ENCODE measurements around the gene C10orf143.

Gene C10orf143

DNA sequence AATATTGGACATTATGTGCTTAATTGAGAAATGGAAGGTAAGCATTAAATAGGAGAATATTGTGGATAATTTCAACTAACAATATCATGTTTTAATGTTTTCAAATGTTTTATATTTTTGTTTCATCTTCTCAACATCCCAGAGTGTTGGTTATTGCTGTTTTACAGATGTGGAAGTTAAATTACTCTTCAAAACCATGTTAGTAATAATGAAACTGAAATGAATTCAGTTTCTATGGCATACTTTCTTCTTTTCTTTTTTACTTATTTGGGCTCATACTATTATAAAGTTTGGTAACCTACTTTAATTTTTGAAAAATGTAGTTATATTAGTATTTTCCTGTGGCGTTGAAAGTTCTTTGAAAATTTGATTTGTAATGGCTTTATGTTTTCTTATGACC, 29.8 kb upstream of the C10orf143 start:
- TF ChIP-seq, protein P1, sequence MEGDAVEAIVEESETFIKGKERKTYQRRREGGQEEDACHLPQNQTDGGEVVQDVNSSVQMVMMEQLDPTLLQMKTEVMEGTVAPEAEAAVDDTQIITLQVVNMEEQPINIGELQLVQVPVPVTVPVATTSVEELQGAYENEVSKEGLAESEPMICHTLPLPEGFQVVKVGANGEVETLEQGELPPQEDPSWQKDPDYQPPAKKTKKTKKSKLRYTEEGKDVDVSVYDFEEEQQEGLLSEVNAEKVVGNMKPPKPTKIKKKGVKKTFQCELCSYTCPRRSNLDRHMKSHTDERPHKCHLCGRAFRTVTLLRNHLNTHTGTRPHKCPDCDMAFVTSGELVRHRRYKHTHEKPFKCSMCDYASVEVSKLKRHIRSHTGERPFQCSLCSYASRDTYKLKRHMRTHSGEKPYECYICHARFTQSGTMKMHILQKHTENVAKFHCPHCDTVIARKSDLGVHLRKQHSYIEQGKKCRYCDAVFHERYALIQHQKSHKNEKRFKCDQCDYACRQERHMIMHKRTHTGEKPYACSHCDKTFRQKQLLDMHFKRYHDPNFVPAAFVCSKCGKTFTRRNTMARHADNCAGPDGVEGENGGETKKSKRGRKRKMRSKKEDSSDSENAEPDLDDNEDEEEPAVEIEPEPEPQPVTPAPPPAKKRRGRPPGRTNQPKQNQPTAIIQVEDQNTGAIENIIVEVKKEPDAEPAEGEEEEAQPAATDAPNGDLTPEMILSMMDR (IDR thresholded peaks at IDR 0.05; ENCODE audit: control insufficient read depth, insufficient read depth, low read depth, low read length, missing control alignments): no peak
- H3K4me3 ChIP-seq (ENCODE audit: control insufficient read depth, low read depth, low read length): no peak overlapping the region
- DNase-seq (ENCODE audit: low read depth): no peak

DNA sequence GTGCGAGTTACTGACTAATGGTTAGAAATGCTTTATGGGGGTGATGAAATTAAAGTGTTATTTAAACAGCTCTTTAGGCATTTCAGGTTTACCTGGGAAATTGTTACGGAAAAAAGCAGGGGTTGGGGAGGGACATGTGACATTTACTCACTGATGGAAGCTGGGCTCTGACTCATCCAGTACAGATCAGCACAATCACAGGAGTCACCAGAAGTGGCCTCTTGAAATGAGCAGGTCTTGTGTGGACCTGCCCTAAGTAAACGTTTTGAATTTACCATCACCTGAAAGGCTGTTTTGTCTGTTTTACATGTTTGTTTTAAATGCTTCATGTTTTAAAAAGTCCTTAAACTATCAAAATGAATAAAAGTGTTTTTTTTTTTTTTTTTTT, 27.8 kb upstream of the C10orf143 start:
- no peak overlapping the region for H3K4me3 ChIP-seq (ENCODE audit: control insufficient read depth, low read depth, low read length)
- no peak for DNase-seq (ENCODE audit: low read depth)
- TF ChIP-seq, protein P1 (IDR thresholded peaks at IDR 0.05; ENCODE audit: control insufficient read depth, insufficient read depth, low read depth, low read length, missing control alignments): no peak

DNA sequence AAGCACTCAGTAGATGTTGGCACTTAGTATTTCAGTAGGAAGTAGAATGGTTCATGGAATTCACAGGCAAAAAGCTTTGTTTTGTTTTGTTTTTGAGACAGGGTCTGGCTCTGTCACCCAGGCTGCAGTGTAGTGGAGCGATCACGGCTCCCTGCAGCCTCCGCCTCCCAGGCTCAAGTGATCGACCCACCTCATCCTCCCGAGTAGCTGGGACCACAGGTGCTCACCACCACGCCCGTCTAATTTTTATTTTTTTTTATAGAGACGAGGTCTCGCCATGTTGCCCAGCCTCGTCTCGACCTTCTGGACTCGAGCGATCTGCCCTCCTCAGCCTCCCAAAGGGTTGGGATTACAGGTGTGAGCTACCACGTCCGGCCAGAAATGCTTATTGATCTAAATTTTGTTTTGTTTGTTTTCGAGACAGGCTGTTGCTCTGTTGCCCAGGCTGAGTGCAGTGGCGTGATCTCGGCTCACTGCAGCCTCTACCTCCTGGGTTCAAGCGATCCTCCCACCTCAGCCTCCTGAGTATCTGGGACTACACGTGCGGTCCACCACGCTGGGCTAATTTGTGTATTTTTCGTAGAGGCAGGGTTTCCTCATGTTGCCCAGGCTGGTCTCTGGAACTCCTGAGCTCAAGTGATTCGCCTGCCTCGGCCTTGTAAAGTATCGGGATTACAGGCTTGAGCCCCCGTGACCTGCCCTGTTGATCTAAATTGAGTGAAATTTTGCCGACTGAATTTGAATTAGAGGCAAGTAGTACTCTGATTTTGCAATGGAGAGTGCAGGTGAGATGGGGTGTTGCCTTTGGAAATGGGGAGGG, 27.2 kb upstream of the C10orf143 start:
- TF ChIP-seq, protein P1 (IDR thresholded peaks at IDR 0.05; ENCODE audit: control insufficient read depth, insufficient read depth, low read depth, low read length, missing control alignments): no peak
- DNase-seq (ENCODE audit: low read depth): no peak

DNA sequence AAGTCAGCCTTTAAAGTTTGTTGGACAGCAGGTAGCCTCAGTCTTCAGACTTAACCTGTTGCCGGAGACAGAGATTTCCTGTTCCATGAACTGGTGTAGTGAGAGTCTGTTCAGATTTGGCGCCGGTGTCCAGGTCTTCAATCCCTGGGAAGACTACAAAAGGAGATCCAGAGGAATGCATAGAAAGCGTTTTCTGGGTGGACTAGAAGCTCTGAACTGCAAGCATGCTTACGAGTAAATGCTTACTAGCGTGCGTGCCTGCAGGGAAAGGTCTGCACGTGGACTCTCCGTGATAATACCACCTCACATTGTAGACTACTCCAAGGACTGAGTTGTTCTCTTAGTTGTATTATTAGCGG, 26.4 kb upstream of the C10orf143 start:
- TF ChIP-seq, protein P1 (IDR thresholded peaks at IDR 0.05; ENCODE audit: control insufficient read depth, insufficient read depth, low read depth, low read length, missing control alignments): no peak
- DNase-seq (ENCODE audit: low read depth): no peak
- H3K4me3 ChIP-seq (ENCODE audit: control insufficient read depth, low read depth, low read length): peak overlapping the region; percentile 65

More for the DNA sequence above, 27.2 kb upstream of the C10orf143 start:
- peak overlapping the region; percentile 65 for H3K4me3 ChIP-seq (ENCODE audit: control insufficient read depth, low read depth, low read length)

- peak within 1 kb of the TSS; percentile 65 for H3K4me3 ChIP-seq (ENCODE audit: control insufficient read depth, low read depth, low read length)
- DNase-seq (ENCODE audit: low read depth): peak; percentile 27
- TF ChIP-seq, protein P1 (IDR thresholded peaks at IDR 0.05; ENCODE audit: control insufficient read depth, insufficient read depth, low read depth, low read length, missing control alignments): no peak
Observed at GRCh38 chr10:130136226-130137089, 25.8 kb upstream of the C10orf143 start, which contains the start of gene GLRX3. Gene GLRX3, plus strand, starts transcription at chr10:130136391. Its CDS starts 30 bp downstream, at chr10:130136421.

- TF ChIP-seq, protein P1 (IDR thresholded peaks at IDR 0.05; ENCODE audit: control insufficient read depth, insufficient read depth, low read depth, low read length, missing control alignments): no peak
- peak overlapping the region; percentile 65 for H3K4me3 ChIP-seq (ENCODE audit: control insufficient read depth, low read depth, low read length)
- DNase-seq (ENCODE audit: low read depth): no peak
Observed at GRCh38 chr10:130135676-130136225, 25.1 kb upstream of the C10orf143 start.

Data from AG09309 (cell line).